Rectal smooth muscle tissue (tissue), 1 donor: Measurements from ENCODE around the gene VHLL.
A peak's percentile ranks its signal among the peaks of the same experiment; 100 is the strongest.

ENCODE experiments used
- H3K27ac ChIP-seq: one replicate; pipeline ENCODE4 v1.7.0; 2013; ENCODE audit warnings: low read depth, low read length, inconsistent platforms
- H3K27me3 ChIP-seq: one replicate; pipeline ENCODE4 v1.7.0; 2013; ENCODE audit warnings: low read length; ENCODE audit not compliant: control insufficient read depth, insufficient read depth
- H3K36me3 ChIP-seq: one replicate; pipeline ENCODE4 v1.7.0; 2013; ENCODE audit warnings: low read length; ENCODE audit not compliant: control insufficient read depth, insufficient read depth
- H3K4me1 ChIP-seq: one replicate; pipeline ENCODE4 v1.7.0; 2013; ENCODE audit warnings: low read length; ENCODE audit not compliant: control insufficient read depth, insufficient read depth
- H3K4me3 ChIP-seq: one replicate; pipeline ENCODE4 v1.7.0; 2013; ENCODE audit warnings: low read length
- H3K9ac ChIP-seq: one replicate; pipeline ENCODE4 v1.7.0; 2013; ENCODE audit warnings: low read length

Gene VHLL

GRCh38 chr1:156284757-156285156, 14.3 kb downstream of the VHLL start:
- Histone ChIP-seq H3K27ac (no peak overlapping the region), H3K4me1 (peaks cover 16% of the 10 kb centered on the region), H3K36me3 (no peaks in the 10 kb centered on the region), H3K9ac (no peak overlapping the region), H3K27me3 (no peaks in the 10 kb centered on the region), H3K4me3 (no peak overlapping the region)

- peak within 1 kb of the TSS; percentile 61 for H3K9ac ChIP-seq
- peak within 1 kb of the TSS; percentile 97 for H3K4me3 ChIP-seq
- H3K4me1 ChIP-seq, result peaks cover 16% of the 10 kb centered on the region
- H3K27ac ChIP-seq, result peak within 1 kb of the TSS; percentile 77
- H3K27me3 ChIP-seq, result no peaks in the 10 kb centered on the region
- H3K36me3 ChIP-seq, result no peaks in the 10 kb centered on the region
Measured at GRCh38 chr1:156284112-156284511, 15.0 kb downstream of the VHLL start, which contains the start of gene TMEM79. Gene TMEM79, plus strand, starts transcription at chr1:156284325. Its CDS starts 902 bp downstream, at chr1:156285227.

- Histone ChIP-seq H3K4me3 (peak overlapping the region; percentile 97), H3K36me3 (peaks cover 3% of the 10 kb centered on the region), H3K27me3 (no peaks in the 10 kb centered on the region), H3K9ac (peak overlapping the region; percentile 61), H3K27ac (no peak overlapping the region), H3K4me1 (peaks cover 16% of the 10 kb centered on the region)
Measured at GRCh38 chr1:156283521-156283920, 15.6 kb downstream of the VHLL start.

GRCh38 chr1:156282479-156283222, 16.5 kb downstream of the VHLL start, which contains the start of gene SMG5:
Gene SMG5, minus strand, starts transcription at chr1:156282825. Its CDS starts 145 bp downstream, at chr1:156282680.
- peaks cover 16% of the 10 kb centered on the region for H3K4me1 ChIP-seq
- no peaks in the 10 kb centered on the region for H3K27me3 ChIP-seq
- H3K4me3 ChIP-seq, result peak within 1 kb of the TSS; percentile 97
- H3K9ac ChIP-seq, result peak within 1 kb of the TSS; percentile 74
- peaks cover 7% of the 10 kb centered on the region for H3K36me3 ChIP-seq
- H3K27ac ChIP-seq, result peak within 1 kb of the TSS; percentile 91

- Histone ChIP-seq H3K9ac (peak overlapping the region; percentile 74), H3K27ac (peak overlapping the region; percentile 91), H3K36me3 (peaks cover 10% of the 10 kb centered on the region), H3K4me3 (peak overlapping the region; percentile 97), H3K27me3 (no peaks in the 10 kb centered on the region), H3K4me1 (peaks cover 16% of the 10 kb centered on the region)
Measured at GRCh38 chr1:156281693-156282478, 17.2 kb downstream of the VHLL start.

GRCh38 chr1:156281281-156281680, 17.8 kb downstream of the VHLL start:
- Histone ChIP-seq H3K9ac (no peak overlapping the region), H3K36me3 (peaks cover 13% of the 10 kb centered on the region), H3K4me1 (peaks cover 16% of the 10 kb centered on the region), H3K4me3 (peak overlapping the region; percentile 97), H3K27ac (no peak overlapping the region), H3K27me3 (no peaks in the 10 kb centered on the region)

GRCh38 chr1:156279837-156280236, 19.3 kb downstream of the VHLL start:
- H3K9ac ChIP-seq, result no peak overlapping the region
- no peak overlapping the region for H3K4me3 ChIP-seq
- peaks cover 16% of the 10 kb centered on the region for H3K4me1 ChIP-seq
- H3K27me3 ChIP-seq, result no peaks in the 10 kb centered on the region
- peaks cover 22% of the 10 kb centered on the region for H3K36me3 ChIP-seq
- H3K27ac ChIP-seq, result no peak overlapping the region

- Histone ChIP-seq H3K4me1 (peaks cover 10% of the 10 kb centered on the region), H3K4me3 (no peak overlapping the region), H3K9ac (no peak overlapping the region), H3K36me3 (peaks cover 42% of the 10 kb centered on the region), H3K27me3 (no peaks in the 10 kb centered on the region), H3K27ac (no peak overlapping the region)
Measured at GRCh38 chr1:156276966-156277381, 22.1 kb downstream of the VHLL start.

GRCh38 chr1:156276532-156276931, 22.6 kb downstream of the VHLL start:
- Histone ChIP-seq H3K4me3 (no peak overlapping the region), H3K36me3 (peaks cover 43% of the 10 kb centered on the region), H3K9ac (no peak overlapping the region), H3K4me1 (peaks cover 5% of the 10 kb centered on the region), H3K27me3 (no peaks in the 10 kb centered on the region), H3K27ac (no peak overlapping the region)

GRCh38 chr1:156270314-156270713, 28.8 kb downstream of the VHLL start:
- Histone ChIP-seq H3K9ac (no peak overlapping the region), H3K27ac (no peak overlapping the region), H3K27me3 (no peaks in the 10 kb centered on the region), H3K36me3 (peaks cover 52% of the 10 kb centered on the region), H3K4me3 (no peak overlapping the region), H3K4me1 (no peaks in the 10 kb centered on the region)

GRCh38 chr1:156268336-156268735, 30.8 kb downstream of the VHLL start:
- Histone ChIP-seq H3K27ac (no peak overlapping the region), H3K36me3 (peaks cover 42% of the 10 kb centered on the region)

GRCh38 chr1:156266051-156266450, 33.1 kb downstream of the VHLL start:
- no peaks in the 10 kb centered on the region for H3K27me3 ChIP-seq
- H3K27ac ChIP-seq, result no peak overlapping the region
- H3K4me3 ChIP-seq, result no peak overlapping the region
- no peak overlapping the region for H3K9ac ChIP-seq
- H3K4me1 ChIP-seq, result no peaks in the 10 kb centered on the region
- peaks cover 44% of the 10 kb centered on the region for H3K36me3 ChIP-seq

More at GRCh38 chr1:156268336-156268735, 30.8 kb downstream of the VHLL start:
- no peaks in the 10 kb centered on the region for H3K27me3 ChIP-seq
- no peaks in the 10 kb centered on the region for H3K4me1 ChIP-seq
- no peak overlapping the region for H3K9ac ChIP-seq
- H3K4me3 ChIP-seq, result no peak overlapping the region
